Measurements from ENCODE around the gene RNASEH2C. TPM values are rescaled to one million over a fixed set of nuclear protein-coding genes. Genes with fewer than 3 reads are reported as not detected.
"Not testable (repeated sequence)": the region's sequence is repeated elsewhere in the genome, so short reads cannot be mapped to it uniquely, and the experiment has no call there.

Gene RNASEH2C
- total RNA-seq (10 to 100 TPM; 21.8 to 62.3 TPM), polyA plus RNA-seq (10 to 100 TPM; 88.5 to 97.7 TPM)
- long read RNA-seq, donor 1, transcript RNASEH2C-209 (2 exons, 2,643 nt): minor isoform, 7 of 74 reads
- long read RNA-seq, donor 1, transcript RNASEH2C-203 (3 exons, 2,798 nt): minor isoform, 11 of 74 reads
- long read RNA-seq, donor 1, transcript RNASEH2C-201 (4 exons, 2,794 nt): major isoform, 50 of 74 reads
- long read RNA-seq, donor 1, partial matches to known transcripts: 0 of 74 reads
- long read RNA-seq, donor 1, other reads (novel, unspliced or antisense): 0 of 74 reads
- long read RNA-seq, donor 2, transcript RNASEH2C-201 (4 exons, 2,794 nt): major isoform, 27 of 48 reads
- long read RNA-seq, donor 2, partial matches to known transcripts: 15 of 48 reads
- long read RNA-seq, donor 2, other reads (novel, unspliced or antisense): 0 of 48 reads
- long read RNA-seq, donor 3, transcript RNASEH2C-201 (4 exons, 2,794 nt): major isoform, 18 of 25 reads
- long read RNA-seq, donor 3, partial matches to known transcripts: 0 of 25 reads
- long read RNA-seq, donor 3, other reads (novel, unspliced or antisense): 0 of 25 reads
- long read RNA-seq, donor 4, transcript RNASEH2C-203 (3 exons, 2,798 nt): minor isoform, 9 of 30 reads
- long read RNA-seq, donor 4, transcript RNASEH2C-201 (4 exons, 2,794 nt): major isoform, 20 of 30 reads
- long read RNA-seq, donor 4, partial matches to known transcripts: 0 of 30 reads
- long read RNA-seq, donor 4, other reads (novel, unspliced or antisense): 0 of 30 reads
- long read RNA-seq, donor 5, transcript RNASEH2C-203 (3 exons, 2,798 nt): minor isoform, 14 of 76 reads
- long read RNA-seq, donor 5, transcript RNASEH2C-201 (4 exons, 2,794 nt): major isoform, 56 of 76 reads
- long read RNA-seq, donor 5, transcript RNASEH2C-209 (2 exons, 2,643 nt): minor isoform, 5 of 76 reads
- long read RNA-seq, donor 5, partial matches to known transcripts: 0 of 76 reads
- long read RNA-seq, donor 5, other reads (novel, unspliced or antisense): 0 of 76 reads

- no peak for TF ChIP-seq CTCF (IDR thresholded peaks at IDR 0.05; ENCODE audit: control extremely low read depth, extremely low read depth)
- H3K27ac ChIP-seq (ENCODE audit: low read depth in 1 of 2, low read length in 1 of 2): peak within 1 kb of the TSS; percentile 83 to 93
- H3K4me3 ChIP-seq: peak within 1 kb of the TSS; percentile 69
- DNase-seq: peak; percentile 84 to 93 (median 90)
- H3K36me3 ChIP-seq (ENCODE audit: control insufficient read depth in 4 of 4, insufficient read depth in 4 of 4, low read length in 4 of 4): peaks cover 7 to 38% (median 30%) of the 10 kb centered on the region in 4 donors
- 0% methylated on average over 61 to 76 of the region's 76 CpGs for WGBS, 2 donors
- peak within 1 kb of the TSS in 1 of 2 donors; percentile 78 for H3K9ac ChIP-seq (ENCODE audit: insufficient read depth in 1 of 2, low read length in 2 of 2)
- no peaks in the 10 kb centered on the region for H3K9me3 ChIP-seq (ENCODE audit: control insufficient read depth in 4 of 4, insufficient read depth in 3 of 4, low read length in 3 of 4)
- H3K27me3 ChIP-seq (ENCODE audit: control insufficient read depth in 3 of 3, insufficient read depth in 3 of 3, low read length in 2 of 3): no peaks in the 10 kb centered on the region
- ATAC-seq (ENCODE audit: insufficient read depth, low FRiP score): peak; percentile 93
- peaks cover 0 to 17% (median 8%) of the 10 kb centered on the region in 5 donors for H3K4me1 ChIP-seq (ENCODE audit: control insufficient read depth in 5 of 5, insufficient read depth in 5 of 5, low read length in 5 of 5)
Measured at GRCh38 chr11:65720211-65720934, at the start of gene RNASEH2C. RNASEH2C (minus strand) TSS chr11:65720798; CDS start chr11:65720758, 40 bp downstream.

- not testable (repeated sequence) for DNase-seq; H3K4me3 ChIP-seq; H3K27ac ChIP-seq (ENCODE audit: low read depth in 1 of 2, low read length in 1 of 2); ATAC-seq (ENCODE audit: insufficient read depth, low FRiP score); H3K36me3 ChIP-seq (ENCODE audit: control insufficient read depth in 4 of 4, insufficient read depth in 4 of 4, low read length in 4 of 4); H3K9me3 ChIP-seq (ENCODE audit: control insufficient read depth in 4 of 4, insufficient read depth in 3 of 4, low read length in 3 of 4); H3K4me1 ChIP-seq (ENCODE audit: control insufficient read depth in 5 of 5, insufficient read depth in 5 of 5, low read length in 5 of 5); H3K27me3 ChIP-seq (ENCODE audit: control insufficient read depth in 3 of 3, insufficient read depth in 3 of 3, low read length in 2 of 3); H3K9ac ChIP-seq (ENCODE audit: insufficient read depth in 1 of 2, low read length in 2 of 2)
- 83 to 88% methylated on average over 5 of the region's 5 CpGs for WGBS, 2 donors
Measured at GRCh38 chr11:65767806-65768205, 47.2 kb upstream of the RNASEH2C start.

- Histone ChIP-seq H3K36me3 (ENCODE audit: control insufficient read depth in 4 of 4, insufficient read depth in 4 of 4, low read length in 4 of 4) (no peaks in the 10 kb centered on the region), H3K9me3 (ENCODE audit: control insufficient read depth in 4 of 4, insufficient read depth in 3 of 4, low read length in 3 of 4) (no peaks in the 10 kb centered on the region), H3K4me3 (no peak overlapping the region), H3K4me1 (ENCODE audit: control insufficient read depth in 5 of 5, insufficient read depth in 5 of 5, low read length in 5 of 5) (no peaks in the 10 kb centered on the region), H3K27ac (ENCODE audit: low read depth in 1 of 2, low read length in 1 of 2) (no peak overlapping the region), H3K27me3 (ENCODE audit: control insufficient read depth in 3 of 3, insufficient read depth in 3 of 3, low read length in 2 of 3) (peaks cover 0 to 2% (median 0%) of the 10 kb centered on the region in 3 donors), H3K9ac (ENCODE audit: insufficient read depth in 1 of 2, low read length in 2 of 2) (no peak overlapping the region)
- no peak for TF ChIP-seq CTCF (IDR thresholded peaks at IDR 0.05; ENCODE audit: control extremely low read depth, extremely low read depth)
- ATAC-seq (ENCODE audit: insufficient read depth, low FRiP score): no peak
- 65% methylated on average over 10 of the region's 10 CpGs for WGBS, 2 donors
- peak in 1 of 3 donors; percentile 19 for DNase-seq
Measured at GRCh38 chr11:65767406-65767805, 46.8 kb upstream of the RNASEH2C start.
